HG03175 (cell line): ENCODE results near the gene TEDDM1.
"Not testable (repeated sequence)": the region's sequence is repeated elsewhere in the genome, so short reads cannot be mapped to it uniquely, and the experiment has no call there.

ENCODE experiments used
- ATAC-seq: cut with Tn5 transposase; IDR thresholded peaks from one replicate; pipeline ENCODE4 v1.9.1; 2021; ENCODE audit warnings: mild to moderate bottlenecking, moderate library complexity; ENCODE audit not compliant: unreplicated experiment

TEDDM1 gene

DNA sequence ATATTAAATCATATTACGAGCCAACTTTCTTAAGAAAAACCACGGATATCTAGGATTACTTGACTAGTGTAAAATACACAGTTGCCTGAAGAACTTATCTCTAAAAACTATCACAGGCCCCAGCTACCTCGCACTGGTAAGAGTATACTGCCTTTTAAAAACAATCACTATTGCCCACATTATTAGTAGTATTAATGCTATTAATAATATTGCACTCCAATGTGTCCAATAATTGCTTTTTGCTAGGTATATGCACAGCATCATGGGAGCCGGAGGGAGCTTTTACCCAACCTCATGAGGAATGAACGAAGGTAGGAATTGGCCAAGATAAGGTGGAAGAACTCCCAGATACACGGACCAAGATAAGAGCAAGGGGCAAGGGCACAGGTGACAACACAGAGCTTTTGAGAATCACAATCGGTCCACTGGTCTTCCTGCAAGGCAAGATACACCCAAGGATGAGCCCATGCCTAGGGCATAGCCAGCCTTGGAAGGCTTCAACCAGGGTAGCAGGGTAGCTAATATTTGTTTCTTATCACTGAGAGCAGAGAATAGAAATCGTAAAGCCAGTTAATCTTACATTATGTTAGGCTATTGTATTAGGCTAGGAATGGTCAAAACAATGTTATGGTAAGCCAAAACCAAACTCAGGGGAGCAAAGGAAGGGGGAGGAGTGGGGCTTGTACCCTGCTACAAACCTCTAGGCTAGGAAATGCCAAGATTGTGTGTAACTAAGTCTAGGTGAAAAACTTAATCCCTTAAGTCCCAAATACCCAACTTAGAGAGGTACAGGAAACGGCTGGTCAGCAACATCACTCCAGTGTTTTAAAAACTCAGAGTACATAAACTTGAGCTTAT lies 18.3 kb downstream of the TEDDM1 start:
- no peak for ATAC-seq

DNA sequence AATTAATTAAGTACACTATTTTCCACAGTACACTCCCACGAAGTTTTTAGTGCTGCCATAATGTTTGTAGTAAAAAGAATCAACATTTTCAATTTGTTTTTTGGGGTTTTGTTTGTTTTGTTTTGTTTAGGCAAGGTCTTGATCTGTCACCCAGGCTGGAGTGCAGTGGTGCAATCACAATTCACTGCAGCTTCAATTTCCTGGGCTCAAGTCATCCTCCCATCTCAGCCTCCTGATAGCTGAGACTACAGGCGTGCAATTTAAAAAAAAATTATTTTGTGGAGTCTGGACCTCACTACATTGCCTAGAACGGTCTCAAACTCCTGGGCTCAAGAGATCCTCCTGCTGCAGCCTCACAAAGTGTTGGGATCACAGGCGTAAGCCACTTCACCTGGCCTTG lies 20.3 kb downstream of the TEDDM1 start:
- ATAC-seq: no peak

- not testable (repeated sequence) for ATAC-seq
Observed at GRCh38 chr1:182379781-182380180, 20.7 kb downstream of the TEDDM1 start.

GRCh38 chr1:182376936-182377574 lies 23.4 kb downstream of the TEDDM1 start:
- no peak for ATAC-seq

- no peak for ATAC-seq
Observed at GRCh38 chr1:182374101-182374834, 26.2 kb downstream of the TEDDM1 start.

DNA sequence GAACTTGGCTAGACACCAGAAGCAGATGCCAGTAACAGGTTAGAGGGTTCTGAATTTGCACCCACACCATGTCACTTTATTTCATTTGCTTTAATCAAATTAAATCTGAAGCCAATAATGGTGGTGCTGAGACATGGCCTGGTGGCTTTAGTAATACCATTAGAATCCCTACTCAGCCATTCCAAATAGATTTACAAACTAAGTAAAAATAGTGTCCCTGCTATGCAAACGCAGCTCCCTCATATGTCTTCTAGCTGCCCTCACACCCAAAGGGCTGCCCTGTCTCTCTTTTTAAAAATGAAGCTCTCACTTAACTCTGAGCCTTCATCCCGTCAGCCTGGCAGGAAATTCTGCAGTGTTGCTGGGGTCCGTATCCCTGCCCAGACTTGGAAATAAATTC lies 29.9 kb downstream of the TEDDM1 start:
- ATAC-seq: no peak

DNA sequence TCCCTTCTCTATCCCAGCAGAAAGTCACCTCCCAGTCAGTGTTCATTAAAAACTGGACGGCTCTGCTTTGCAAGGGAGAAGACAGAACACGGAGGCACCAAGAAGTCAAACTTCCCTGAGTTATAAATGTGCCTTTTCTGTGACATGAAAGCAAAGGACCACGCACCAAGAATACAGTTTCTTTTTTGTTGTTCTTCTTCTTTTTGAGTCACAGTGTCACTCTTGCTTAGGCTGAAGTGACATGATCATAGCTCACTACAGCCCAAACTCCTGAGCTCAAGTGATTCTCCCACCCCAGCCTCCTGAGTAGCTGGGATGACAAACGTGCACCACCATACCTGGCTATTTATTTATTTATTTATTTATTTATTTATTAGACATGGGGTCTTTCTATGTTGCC lies 31.6 kb downstream of the TEDDM1 start:
- no peak for ATAC-seq

DNA sequence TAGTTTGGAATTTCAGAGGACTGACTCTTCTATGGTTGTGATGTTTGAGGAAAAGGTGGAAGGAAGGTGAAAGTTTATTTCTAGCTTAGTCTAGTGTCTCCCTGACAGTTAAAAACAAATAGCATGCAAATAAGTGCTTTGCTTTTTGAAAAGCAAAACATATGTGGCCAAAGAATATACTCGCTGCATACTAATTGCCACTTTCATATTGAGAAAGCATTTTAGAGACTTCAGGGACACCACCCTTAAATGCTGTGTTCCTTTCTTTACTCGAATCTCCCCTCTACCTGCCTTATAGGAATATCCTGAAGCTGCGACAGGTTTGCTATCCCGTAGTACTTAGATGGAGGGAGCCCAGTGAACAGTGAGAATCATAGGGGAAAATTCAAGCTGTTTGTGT lies 32.1 kb downstream of the TEDDM1 start:
- ATAC-seq: no peak

DNA sequence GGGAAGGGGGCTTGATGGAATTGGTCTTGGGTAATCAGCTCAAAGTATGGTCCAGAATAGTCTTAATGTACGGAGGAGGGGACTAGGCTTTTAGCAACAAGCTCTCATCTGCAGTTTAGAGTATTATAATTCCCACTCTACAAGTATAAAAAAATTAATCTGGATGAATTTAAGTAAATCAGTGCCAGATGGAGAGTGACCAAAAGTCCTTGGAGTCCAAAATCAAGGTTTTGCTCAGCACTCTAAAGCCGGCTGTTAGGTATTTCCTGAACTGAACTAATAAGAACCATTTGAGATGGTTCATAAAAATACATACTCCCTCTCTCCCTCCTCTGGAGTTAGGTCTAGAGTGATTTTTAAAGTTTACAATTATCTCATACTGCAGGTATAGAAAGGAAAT lies 32.5 kb downstream of the TEDDM1 start:
- ATAC-seq: no peak

DNA sequence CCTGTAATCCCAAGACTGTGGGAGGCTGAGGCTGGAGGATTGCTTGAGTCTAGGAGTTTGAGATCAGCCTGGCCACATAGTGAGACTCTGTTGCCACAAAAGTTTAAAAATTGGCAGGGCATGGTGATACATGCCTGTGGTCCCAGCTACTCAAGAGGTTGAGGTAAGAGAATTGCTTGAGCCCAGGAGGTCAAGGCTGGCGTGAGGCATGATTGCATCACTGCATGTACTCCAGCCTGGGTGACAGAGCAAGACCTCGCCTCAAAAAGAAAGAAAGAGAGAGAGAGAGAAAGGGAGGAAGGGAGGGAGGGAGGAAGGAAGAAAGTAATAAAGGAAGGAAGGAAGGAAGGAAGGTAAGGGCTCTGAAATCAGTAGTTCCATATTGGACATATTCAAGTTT lies 33.9 kb downstream of the TEDDM1 start:
- no peak for ATAC-seq

- no peak for ATAC-seq
Observed at GRCh38 chr1:182359645-182360044, 40.8 kb downstream of the TEDDM1 start.

GRCh38 chr1:182357913-182358312 lies 42.6 kb downstream of the TEDDM1 start:
- ATAC-seq: no peak

DNA sequence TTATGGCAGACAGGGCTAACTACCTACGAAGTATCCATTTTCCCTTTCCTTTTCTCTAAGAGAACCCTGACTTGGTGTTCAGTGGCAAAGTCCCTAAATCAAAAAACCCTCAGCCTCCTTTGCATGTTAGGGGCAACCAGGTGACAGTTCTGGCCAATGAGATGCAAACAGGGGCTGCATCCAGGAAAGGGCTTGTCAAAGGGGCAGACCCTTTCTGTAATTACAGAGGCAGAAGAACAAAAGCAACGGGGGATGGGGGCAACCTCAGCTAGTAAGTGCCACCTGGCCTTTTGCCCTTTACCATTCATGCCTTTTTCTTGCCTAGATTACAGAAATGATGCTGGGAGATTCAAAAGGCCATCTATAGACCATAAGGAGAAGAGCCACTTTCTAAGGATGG lies 43.3 kb downstream of the TEDDM1 start:
- ATAC-seq: no peak

- ATAC-seq: no peak
Observed at GRCh38 chr1:182355723-182356098, 44.8 kb downstream of the TEDDM1 start.

DNA sequence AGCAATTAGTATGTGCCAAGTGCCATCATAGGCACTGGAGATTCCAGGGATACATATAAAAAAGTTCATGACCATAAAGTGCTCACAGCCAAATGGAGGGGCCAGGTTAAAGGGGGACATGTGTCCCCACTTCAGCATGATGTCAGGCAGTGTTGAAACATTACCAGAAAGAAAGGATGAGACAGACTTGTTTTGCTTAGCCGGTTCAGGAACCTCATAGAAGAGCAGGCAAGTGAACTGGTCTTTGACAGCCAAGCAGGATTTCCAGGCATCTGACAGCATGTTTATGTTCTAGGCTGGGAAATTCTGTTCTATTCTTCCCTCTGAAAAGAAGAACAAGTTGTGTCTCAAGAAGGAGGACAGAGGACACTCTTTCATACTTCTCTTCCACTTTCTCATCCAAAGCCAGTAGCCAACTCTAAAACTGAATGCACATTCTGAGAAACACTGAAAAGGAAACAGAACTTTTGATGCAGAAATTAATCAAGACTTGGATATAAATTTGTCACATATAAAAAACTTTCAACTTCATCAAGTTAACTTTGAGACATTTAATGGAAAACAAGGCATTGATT lies 48.6 kb downstream of the TEDDM1 start:
- ATAC-seq: no peak

- ATAC-seq: no peak
Observed at GRCh38 chr1:182350839-182351238, 49.6 kb downstream of the TEDDM1 start.

DNA sequence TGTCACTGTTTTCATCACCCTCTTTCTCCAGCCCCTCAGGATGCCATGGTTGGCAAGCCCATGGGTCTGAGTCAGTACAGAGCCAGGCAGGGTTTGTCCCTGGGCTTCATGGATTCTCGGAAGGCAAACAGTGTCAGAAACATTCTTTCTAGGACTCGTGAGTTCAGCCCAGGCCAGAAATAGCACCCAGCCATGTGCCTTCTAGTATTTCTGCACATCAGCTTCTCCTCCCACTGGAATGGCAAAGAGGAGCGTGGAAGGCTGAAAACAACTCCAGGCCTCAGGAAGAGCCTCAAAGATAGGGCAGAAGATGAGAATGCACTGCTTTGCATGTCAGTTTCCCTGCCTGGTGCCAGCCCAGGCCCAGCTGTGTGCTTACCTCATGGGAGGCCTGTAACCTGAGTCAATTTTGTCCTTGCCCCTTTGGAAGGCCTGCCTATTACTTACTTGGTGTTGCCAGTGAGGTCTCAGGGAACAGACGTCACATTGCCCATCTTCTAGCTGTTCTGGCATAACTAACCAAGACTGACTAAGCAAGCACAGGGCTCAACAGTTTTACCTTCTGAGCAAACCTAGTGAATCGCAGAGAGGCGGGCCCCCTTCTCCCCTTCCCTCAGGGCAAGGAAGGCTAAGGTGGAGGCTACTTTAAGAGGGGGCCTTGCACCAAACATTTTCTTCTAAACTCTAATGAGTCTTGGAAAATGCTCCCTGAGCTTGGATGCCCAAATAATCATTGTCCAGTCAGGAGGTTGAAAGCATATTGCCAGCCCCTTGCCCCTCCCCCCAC lies 51.3 kb downstream of the TEDDM1 start:
- no peak for ATAC-seq
